Measurements from ENCODE around the gene AMOT. TPM values are rescaled to one million over a fixed set of nuclear protein-coding genes. Genes with fewer than 3 reads are reported as not detected.

Gene AMOT
- total RNA-seq, 1 donor from 2014 or later: 14.7 TPM

- Histone ChIP-seq H3K4me3 (no peak overlapping the region), H3K9me3 (no peaks in the 10 kb centered on the region), H3K4me1 (no peaks in the 10 kb centered on the region), H3K27me3 (no peaks in the 10 kb centered on the region), H3K27ac (no peak overlapping the region), H3K36me3 (no peaks in the 10 kb centered on the region)
- TF ChIP-seq CTCF (IDR thresholded peaks at IDR 0.05): no peak
- DNase-seq: no peak
- intact Hi-C loops (cut with DNase I): no loop called here
- ATAC-seq: no peak
Observed at GRCh38 chrX:112874175-112874574, 33.5 kb upstream of the AMOT start.

DNA sequence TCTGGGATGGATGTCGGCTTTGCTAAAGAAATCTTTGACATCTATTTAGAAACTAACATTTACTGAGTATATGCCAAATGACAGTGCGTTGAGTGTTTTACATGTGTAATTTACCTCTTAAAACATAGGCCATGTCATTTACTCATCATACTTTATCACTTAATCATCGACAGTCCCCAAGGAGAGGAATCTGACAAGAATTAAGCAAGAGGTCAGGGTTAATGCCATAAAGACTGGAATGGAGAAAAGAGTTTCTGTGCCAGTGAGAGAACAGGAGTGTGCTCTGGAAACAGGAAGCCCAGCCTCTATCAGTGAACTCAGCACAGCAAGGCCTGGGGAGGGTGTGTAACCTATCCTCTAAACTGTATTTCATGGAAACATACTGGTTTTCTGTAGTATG lies 28.0 kb upstream of the AMOT start:
- H3K4me3 ChIP-seq: no peak overlapping the region
- H3K27ac ChIP-seq: no peak overlapping the region
- H3K36me3 ChIP-seq: no peaks in the 10 kb centered on the region
- no peak for DNase-seq
- H3K27me3 ChIP-seq: no peaks in the 10 kb centered on the region
- no peaks in the 10 kb centered on the region for H3K4me1 ChIP-seq
- intact Hi-C loops (cut with DNase I): no loop called here
- no peak for TF ChIP-seq CTCF (IDR thresholded peaks at IDR 0.05)
- no peaks in the 10 kb centered on the region for H3K9me3 ChIP-seq
- no peak for ATAC-seq

- H3K36me3 ChIP-seq: no peaks in the 10 kb centered on the region
- intact Hi-C loops (cut with DNase I): no loop called here
- H3K9me3 ChIP-seq: no peaks in the 10 kb centered on the region
- H3K4me1 ChIP-seq: no peaks in the 10 kb centered on the region
- no peaks in the 10 kb centered on the region for H3K27me3 ChIP-seq
- no peak overlapping the region for H3K4me3 ChIP-seq
- no peak overlapping the region for H3K27ac ChIP-seq
- TF ChIP-seq CTCF (IDR thresholded peaks at IDR 0.05): no peak
- ATAC-seq: no peak
- DNase-seq: no peak
Observed at GRCh38 chrX:112867570-112867969, 26.9 kb upstream of the AMOT start.

- intact Hi-C loops (cut with DNase I): no loop called here
- no peaks in the 10 kb centered on the region for H3K9me3 ChIP-seq
- DNase-seq: no peak
Observed at GRCh38 chrX:112866175-112866574, 25.5 kb upstream of the AMOT start.

DNA sequence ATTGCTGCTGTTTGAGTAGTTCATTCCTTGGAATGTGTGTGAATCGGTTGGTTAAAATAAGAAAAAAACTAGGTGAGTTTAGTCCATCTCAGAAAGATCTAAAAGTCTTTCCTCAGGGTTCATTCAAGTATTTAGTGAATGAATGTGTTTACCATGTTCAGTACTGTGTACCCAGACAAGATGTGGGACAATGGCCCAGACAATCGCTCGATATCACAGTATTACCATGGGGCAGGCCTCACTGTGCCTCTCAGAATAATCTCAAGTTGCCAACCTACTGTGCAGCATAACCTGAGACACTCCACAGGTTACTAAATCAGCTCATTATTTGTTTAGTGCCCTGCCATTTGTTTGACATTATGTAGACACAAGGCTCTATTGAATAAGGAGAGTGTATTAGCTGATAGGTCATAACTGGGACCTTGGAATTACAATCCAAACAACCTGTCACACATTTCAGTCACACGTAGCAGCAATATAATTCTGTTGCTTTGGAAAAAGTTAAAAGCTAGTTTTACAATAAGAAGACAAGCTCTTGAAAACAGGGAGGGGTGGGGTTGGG lies 24.9 kb upstream of the AMOT start:
- no peak for DNase-seq
- peak; percentile 54 for ATAC-seq

More at GRCh38 chrX:112866175-112866574, 25.5 kb upstream of the AMOT start:
- Histone ChIP-seq H3K27ac (no peak overlapping the region), H3K4me3 (no peak overlapping the region), H3K27me3 (no peaks in the 10 kb centered on the region), H3K4me1 (no peaks in the 10 kb centered on the region), H3K36me3 (no peaks in the 10 kb centered on the region)
- TF ChIP-seq CTCF (IDR thresholded peaks at IDR 0.05): no peak
- no peak for ATAC-seq

More for the DNA sequence above, 24.9 kb upstream of the AMOT start:
- no peaks in the 10 kb centered on the region for H3K36me3 ChIP-seq
- no peak overlapping the region for H3K4me3 ChIP-seq
- intact Hi-C loops (cut with DNase I): no loop called here
- H3K27ac ChIP-seq: no peak overlapping the region
- no peaks in the 10 kb centered on the region for H3K27me3 ChIP-seq
- no peaks in the 10 kb centered on the region for H3K9me3 ChIP-seq
- TF ChIP-seq CTCF (IDR thresholded peaks at IDR 0.05): no peak
- no peaks in the 10 kb centered on the region for H3K4me1 ChIP-seq
